Measurements from ENCODE around the gene NBAS.

NBAS gene

DNA sequence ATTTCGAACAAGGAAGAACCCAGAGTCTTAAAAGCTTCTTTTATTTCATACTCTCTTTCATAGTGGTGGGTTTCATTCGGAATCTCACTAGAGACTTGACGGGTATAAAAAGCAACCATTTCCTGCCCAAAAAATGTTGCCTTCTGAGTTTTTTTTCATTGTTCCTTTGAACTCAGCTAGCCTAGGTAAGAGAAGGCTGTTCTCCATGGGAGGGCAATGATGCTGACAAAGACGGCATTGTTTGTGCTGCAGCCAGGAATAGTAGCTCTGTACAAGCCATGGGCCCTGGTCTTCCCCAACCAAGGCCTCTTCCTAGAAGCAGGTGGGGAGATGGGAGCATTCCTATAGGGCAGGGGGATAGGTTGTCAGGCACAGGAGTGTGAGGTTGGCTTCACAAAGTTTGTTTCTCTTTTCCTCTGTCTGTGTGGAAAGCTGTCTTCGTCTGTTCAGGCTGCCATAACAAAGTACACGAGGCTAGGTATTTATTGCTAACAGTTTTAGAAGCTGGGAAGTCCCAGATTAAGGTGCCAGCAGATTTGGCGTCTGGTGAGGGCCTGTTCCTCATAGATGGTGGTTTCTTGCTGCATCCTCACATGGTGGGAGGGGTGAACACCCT, 405.1 kb downstream of the NBAS start:
- ChIA-PET POLR2A (no interaction called here), CTCF (no interaction called here)
- Histone ChIP-seq H3K36me3 (ENCODE audit: control insufficient read depth in 4 of 4, insufficient read depth in 4 of 4, low read length in 3 of 4) (no peaks in the 10 kb centered on the region), H3K4me1 (ENCODE audit: control extremely low read depth in 1 of 4, control insufficient read depth in 4 of 4, insufficient read depth in 4 of 4, low read length in 3 of 4) (no peaks in the 10 kb centered on the region), H3K4me3 (ENCODE audit: control insufficient read depth in 1 of 7, extremely low read depth in 1 of 7, insufficient read depth in 4 of 7, low read depth in 2 of 7, low read length in 6 of 7) (no peak overlapping the region), H3K9me3 (ENCODE audit: control extremely low read depth in 1 of 5, control insufficient read depth in 4 of 5, insufficient read depth in 2 of 5, low read depth in 1 of 5, low read length in 4 of 5) (no peaks in the 10 kb centered on the region), H3K27me3 (replicated peaks in 2 of 5; ENCODE audit: control insufficient read depth in 4 of 5, insufficient read depth in 5 of 5, low read length in 4 of 5) (no peaks in the 10 kb centered on the region), H3K27ac (ENCODE audit: insufficient read depth in 1 of 2, low read depth in 1 of 2, low read length in 2 of 2, poor library complexity in 1 of 2, severe bottlenecking in 2 of 2) (no peak overlapping the region)
- 93% methylated on average over 4 of the region's 7 CpGs for WGBS (ENCODE audit: insufficient coverage)
- no peak for DNase-seq

- Histone ChIP-seq H3K4me3 (ENCODE audit: control insufficient read depth in 1 of 7, extremely low read depth in 1 of 7, insufficient read depth in 4 of 7, low read depth in 2 of 7, low read length in 6 of 7) (no peak overlapping the region), H3K27me3 (replicated peaks in 2 of 5; ENCODE audit: control insufficient read depth in 4 of 5, insufficient read depth in 5 of 5, low read length in 4 of 5) (no peaks in the 10 kb centered on the region), H3K4me1 (ENCODE audit: control extremely low read depth in 1 of 4, control insufficient read depth in 4 of 4, insufficient read depth in 4 of 4, low read length in 3 of 4) (no peaks in the 10 kb centered on the region), H3K27ac (ENCODE audit: insufficient read depth in 1 of 2, low read depth in 1 of 2, low read length in 2 of 2, poor library complexity in 1 of 2, severe bottlenecking in 2 of 2) (no peak overlapping the region), H3K36me3 (ENCODE audit: control insufficient read depth in 4 of 4, insufficient read depth in 4 of 4, low read length in 3 of 4) (no peaks in the 10 kb centered on the region), H3K9me3 (ENCODE audit: control extremely low read depth in 1 of 5, control insufficient read depth in 4 of 5, insufficient read depth in 2 of 5, low read depth in 1 of 5, low read length in 4 of 5) (no peaks in the 10 kb centered on the region)
- ChIA-PET POLR2A (no interaction called here), CTCF (no interaction called here)
- DNase-seq, result no peak
- 95% methylated on average over 4 of the region's 5 CpGs for WGBS (ENCODE audit: insufficient coverage)
Observed at GRCh38 chr2:15154297-15154696, 406.8 kb downstream of the NBAS start.

DNA sequence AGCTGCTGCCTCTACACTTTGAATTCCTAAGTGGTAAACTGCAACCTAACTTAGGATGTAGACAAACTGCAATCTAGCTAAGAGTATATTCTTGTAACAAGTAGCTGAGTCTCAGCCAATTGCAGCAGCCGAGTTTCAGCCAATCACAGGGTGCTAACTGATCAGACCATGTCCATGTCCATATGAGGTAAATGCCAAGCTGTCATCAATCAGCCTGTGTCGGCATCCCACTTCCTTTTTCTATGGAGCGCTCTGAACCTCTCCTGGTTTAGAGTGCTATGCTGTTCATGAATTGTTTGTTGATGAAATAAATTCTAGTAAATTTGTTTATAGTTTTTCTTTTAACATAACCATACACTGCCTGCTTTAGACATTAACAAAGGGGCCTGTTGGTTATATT, 408.8 kb downstream of the NBAS start:
- H3K9me3 ChIP-seq (ENCODE audit: control extremely low read depth in 1 of 5, control insufficient read depth in 4 of 5, insufficient read depth in 2 of 5, low read depth in 1 of 5, low read length in 4 of 5), result no peaks in the 10 kb centered on the region
- H3K4me1 ChIP-seq (ENCODE audit: control extremely low read depth in 1 of 4, control insufficient read depth in 4 of 4, insufficient read depth in 4 of 4, low read length in 3 of 4), result no peaks in the 10 kb centered on the region
- no peaks in the 10 kb centered on the region for H3K36me3 ChIP-seq (ENCODE audit: control insufficient read depth in 4 of 4, insufficient read depth in 4 of 4, low read length in 3 of 4)
- no peak overlapping the region for H3K27ac ChIP-seq (ENCODE audit: insufficient read depth in 1 of 2, low read depth in 1 of 2, low read length in 2 of 2, poor library complexity in 1 of 2, severe bottlenecking in 2 of 2)
- WGBS (ENCODE audit: insufficient coverage), result 100% methylated on average over 1 of the region's 3 CpGs
- DNase-seq, result no peak
- no peaks in the 10 kb centered on the region for H3K27me3 ChIP-seq (replicated peaks in 2 of 5; ENCODE audit: control insufficient read depth in 4 of 5, insufficient read depth in 5 of 5, low read length in 4 of 5)
- no peak overlapping the region for H3K4me3 ChIP-seq (ENCODE audit: control insufficient read depth in 1 of 7, extremely low read depth in 1 of 7, insufficient read depth in 4 of 7, low read depth in 2 of 7, low read length in 6 of 7)
- ChIA-PET POLR2A (no interaction called here), CTCF (interaction anchor here (1.9 kb wide), 1 partner anchor 10 kb away, joined by 9 read pairs; no protein-coding TSS in a partner anchor)

DNA sequence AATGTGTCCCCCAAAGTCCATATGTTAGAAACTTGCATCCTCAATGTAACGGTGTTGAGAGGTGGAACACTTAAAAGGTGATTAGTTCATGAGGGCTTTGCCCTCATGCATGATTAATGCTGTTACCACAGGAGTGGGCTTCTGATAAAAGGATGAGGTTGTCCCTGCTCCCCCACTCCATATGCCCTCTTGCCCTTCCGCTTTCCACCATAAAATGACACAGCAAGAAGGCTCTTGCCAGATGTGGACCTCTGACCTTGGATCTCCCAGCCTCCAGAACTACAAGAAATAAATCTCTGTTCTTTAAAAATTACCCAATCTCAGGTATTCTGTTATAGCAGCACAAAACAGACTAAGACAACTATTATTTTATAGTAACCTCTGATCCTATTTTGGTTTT, 412.1 kb downstream of the NBAS start:
- no peak for DNase-seq
- Histone ChIP-seq H3K4me3 (ENCODE audit: control insufficient read depth in 1 of 7, extremely low read depth in 1 of 7, insufficient read depth in 4 of 7, low read depth in 2 of 7, low read length in 6 of 7) (no peak overlapping the region), H3K27ac (ENCODE audit: insufficient read depth in 1 of 2, low read depth in 1 of 2, low read length in 2 of 2, poor library complexity in 1 of 2, severe bottlenecking in 2 of 2) (no peak overlapping the region), H3K9me3 (ENCODE audit: control extremely low read depth in 1 of 5, control insufficient read depth in 4 of 5, insufficient read depth in 2 of 5, low read depth in 1 of 5, low read length in 4 of 5) (no peaks in the 10 kb centered on the region), H3K36me3 (ENCODE audit: control insufficient read depth in 4 of 4, insufficient read depth in 4 of 4, low read length in 3 of 4) (no peaks in the 10 kb centered on the region), H3K4me1 (ENCODE audit: control extremely low read depth in 1 of 4, control insufficient read depth in 4 of 4, insufficient read depth in 4 of 4, low read length in 3 of 4) (no peaks in the 10 kb centered on the region), H3K27me3 (replicated peaks in 2 of 5; ENCODE audit: control insufficient read depth in 4 of 5, insufficient read depth in 5 of 5, low read length in 4 of 5) (no peaks in the 10 kb centered on the region)
- WGBS (ENCODE audit: insufficient coverage), result 100% methylated on average over 2 of the region's 2 CpGs
- ChIA-PET POLR2A (no interaction called here), CTCF (no interaction called here)

DNA sequence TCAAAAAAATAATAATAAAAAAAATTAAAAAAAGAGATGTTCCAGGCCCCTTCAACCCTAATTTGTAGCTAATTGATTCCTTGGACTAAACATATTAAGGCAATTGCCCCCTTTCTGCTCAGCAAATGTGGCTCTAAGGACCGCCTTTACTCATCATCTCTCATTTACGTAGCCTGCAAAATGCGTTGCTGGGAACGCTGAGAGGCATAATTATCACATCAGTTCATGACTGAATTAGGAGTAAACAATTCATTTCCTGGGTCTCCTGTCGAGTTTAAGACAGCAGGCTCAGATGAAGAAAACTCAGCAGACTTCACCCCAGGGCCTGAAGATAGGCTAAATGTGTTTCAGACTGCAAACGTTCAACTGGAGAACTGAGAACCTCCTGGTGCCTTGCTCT, 413.5 kb downstream of the NBAS start:
- WGBS (ENCODE audit: insufficient coverage), result 95% methylated on average over 6 of the region's 6 CpGs
- Histone ChIP-seq H3K4me3 (ENCODE audit: control insufficient read depth in 1 of 7, extremely low read depth in 1 of 7, insufficient read depth in 4 of 7, low read depth in 2 of 7, low read length in 6 of 7) (no peak overlapping the region), H3K36me3 (ENCODE audit: control insufficient read depth in 4 of 4, insufficient read depth in 4 of 4, low read length in 3 of 4) (no peaks in the 10 kb centered on the region), H3K27ac (ENCODE audit: insufficient read depth in 1 of 2, low read depth in 1 of 2, low read length in 2 of 2, poor library complexity in 1 of 2, severe bottlenecking in 2 of 2) (no peak overlapping the region), H3K27me3 (replicated peaks in 2 of 5; ENCODE audit: control insufficient read depth in 4 of 5, insufficient read depth in 5 of 5, low read length in 4 of 5) (no peaks in the 10 kb centered on the region), H3K4me1 (ENCODE audit: control extremely low read depth in 1 of 4, control insufficient read depth in 4 of 4, insufficient read depth in 4 of 4, low read length in 3 of 4) (peaks cover 3 to 8% (median 6%) of the 10 kb centered on the region in 4 experiments), H3K9me3 (ENCODE audit: control extremely low read depth in 1 of 5, control insufficient read depth in 4 of 5, insufficient read depth in 2 of 5, low read depth in 1 of 5, low read length in 4 of 5) (no peaks in the 10 kb centered on the region)
- no peak for DNase-seq
- POLR2A ChIA-PET, result no interaction called here
- CTCF ChIA-PET, result interaction anchor here (1.8 kb wide), 1 partner anchor 13 kb away, joined by 5 read pairs; no protein-coding TSS in a partner anchor

DNA sequence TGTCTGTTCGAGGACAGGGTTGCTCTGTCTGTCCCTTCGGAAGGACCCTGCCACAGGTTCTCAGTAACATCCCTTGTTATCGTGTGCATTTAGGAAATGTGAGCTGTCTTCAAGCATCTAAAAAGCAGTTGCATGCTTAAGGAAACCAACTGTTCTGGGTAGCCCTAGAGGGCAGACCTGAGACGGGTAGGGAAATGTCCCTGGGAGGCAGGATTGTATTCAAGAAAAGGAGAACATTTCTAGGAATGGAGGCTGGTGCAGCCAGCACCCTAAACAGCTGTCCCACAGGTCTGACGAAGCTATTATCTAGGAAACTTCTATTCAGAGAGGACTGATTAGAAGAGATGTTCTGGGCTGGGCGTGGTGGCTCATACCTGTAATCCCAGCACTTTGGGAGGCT, 414.2 kb downstream of the NBAS start:
- Histone ChIP-seq H3K27ac (ENCODE audit: insufficient read depth in 1 of 2, low read depth in 1 of 2, low read length in 2 of 2, poor library complexity in 1 of 2, severe bottlenecking in 2 of 2) (no peak overlapping the region), H3K4me1 (ENCODE audit: control extremely low read depth in 1 of 4, control insufficient read depth in 4 of 4, insufficient read depth in 4 of 4, low read length in 3 of 4) (peaks cover 3 to 14% (median 12%) of the 10 kb centered on the region in 4 experiments), H3K36me3 (ENCODE audit: control insufficient read depth in 4 of 4, insufficient read depth in 4 of 4, low read length in 3 of 4) (no peaks in the 10 kb centered on the region), H3K9me3 (ENCODE audit: control extremely low read depth in 1 of 5, control insufficient read depth in 4 of 5, insufficient read depth in 2 of 5, low read depth in 1 of 5, low read length in 4 of 5) (no peaks in the 10 kb centered on the region), H3K27me3 (replicated peaks in 2 of 5; ENCODE audit: control insufficient read depth in 4 of 5, insufficient read depth in 5 of 5, low read length in 4 of 5) (no peaks in the 10 kb centered on the region), H3K4me3 (ENCODE audit: control insufficient read depth in 1 of 7, extremely low read depth in 1 of 7, insufficient read depth in 4 of 7, low read depth in 2 of 7, low read length in 6 of 7) (no peak overlapping the region)
- DNase-seq, result no peak
- WGBS (ENCODE audit: insufficient coverage), result 98% methylated on average over 4 of the region's 6 CpGs
- ChIA-PET CTCF (interaction anchor here (0.5 to 1.8 kb wide), 2 partner anchors 12 to 420 kb away, joined by 3 to 5 read pairs; no protein-coding TSS in a partner anchor), POLR2A (no interaction called here)

GRCh38 chr2:15145919-15146318, 415.2 kb downstream of the NBAS start:
- peaks cover 0 to 2% (median 0%) of the 10 kb centered on the region in 5 experiments for H3K9me3 ChIP-seq (ENCODE audit: control extremely low read depth in 1 of 5, control insufficient read depth in 4 of 5, insufficient read depth in 2 of 5, low read depth in 1 of 5, low read length in 4 of 5)
- CTCF ChIA-PET, result interaction anchor here (1.3 to 1.8 kb wide), 3 partner anchors 11 to 16 kb away, joined by 3 to 5 read pairs (median 3); no protein-coding TSS in a partner anchor
- DNase-seq, result no peak
- H3K4me1 ChIP-seq (ENCODE audit: control extremely low read depth in 1 of 4, control insufficient read depth in 4 of 4, insufficient read depth in 4 of 4, low read length in 3 of 4), result peaks cover 3 to 22% (median 15%) of the 10 kb centered on the region in 4 experiments
- no peak overlapping the region for H3K27ac ChIP-seq (ENCODE audit: insufficient read depth in 1 of 2, low read depth in 1 of 2, low read length in 2 of 2, poor library complexity in 1 of 2, severe bottlenecking in 2 of 2)
- no peaks in the 10 kb centered on the region for H3K27me3 ChIP-seq (replicated peaks in 2 of 5; ENCODE audit: control insufficient read depth in 4 of 5, insufficient read depth in 5 of 5, low read length in 4 of 5)
- no peak overlapping the region for H3K4me3 ChIP-seq (ENCODE audit: control insufficient read depth in 1 of 7, extremely low read depth in 1 of 7, insufficient read depth in 4 of 7, low read depth in 2 of 7, low read length in 6 of 7)
- POLR2A ChIA-PET, result no interaction called here
- 100% methylated on average over 1 of the region's 3 CpGs for WGBS (ENCODE audit: insufficient coverage)
- H3K36me3 ChIP-seq (ENCODE audit: control insufficient read depth in 4 of 4, insufficient read depth in 4 of 4, low read length in 3 of 4), result no peaks in the 10 kb centered on the region

Measured in common myeloid progenitor, CD34-positive (primary cell).